Measurements from ENCODE around the gene TCHP. TPM values are rescaled to one million over a fixed set of nuclear protein-coding genes. Genes with fewer than 3 reads are reported as not detected.

The TCHP gene
- total RNA-seq, 4 donors from 2014 or later, result 12.4 to 29.4 (median 17.6) TPM

DNA sequence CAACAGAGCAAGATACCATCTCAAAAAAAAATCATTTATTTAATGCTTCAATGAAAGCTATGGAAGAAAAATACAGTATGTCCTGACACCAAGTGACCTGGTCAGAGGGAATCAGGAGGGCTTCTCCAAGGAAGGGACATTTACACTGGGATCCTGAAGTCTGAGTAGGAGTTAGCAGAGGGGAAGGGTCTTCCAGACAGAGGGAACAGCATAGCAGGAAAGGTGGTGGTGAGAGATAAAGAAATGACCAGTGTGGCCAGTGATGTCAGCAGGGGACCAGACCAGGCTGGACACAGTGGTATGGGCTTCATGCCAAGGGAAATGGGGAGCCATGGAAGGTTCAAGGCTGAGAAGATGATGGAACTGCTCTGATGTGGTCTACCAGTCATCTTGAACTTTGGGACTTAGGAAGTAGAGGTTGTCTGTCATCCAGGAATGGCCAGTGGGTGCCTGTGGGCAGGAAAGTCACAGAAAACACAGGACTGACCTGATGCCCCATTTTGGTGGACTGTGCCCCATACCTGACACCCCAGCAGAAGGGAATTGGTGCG, 7.8 kb upstream of the TCHP start:
- WGBS, 2 donors (ENCODE audit: low coverage in 1 of 2), result 100% methylated on average over 1 of the region's 1 CpG
- no peak overlapping the region for H3K4me3 ChIP-seq
- TF ChIP-seq EP300 (IDR thresholded peaks at IDR 0.05) (no peak), POLR2AphosphoS5 (IDR thresholded peaks at IDR 0.05) (no peak), POLR2A (IDR thresholded peaks at IDR 0.05) (no peak)
- TF ChIP-seq, protein P1, sequence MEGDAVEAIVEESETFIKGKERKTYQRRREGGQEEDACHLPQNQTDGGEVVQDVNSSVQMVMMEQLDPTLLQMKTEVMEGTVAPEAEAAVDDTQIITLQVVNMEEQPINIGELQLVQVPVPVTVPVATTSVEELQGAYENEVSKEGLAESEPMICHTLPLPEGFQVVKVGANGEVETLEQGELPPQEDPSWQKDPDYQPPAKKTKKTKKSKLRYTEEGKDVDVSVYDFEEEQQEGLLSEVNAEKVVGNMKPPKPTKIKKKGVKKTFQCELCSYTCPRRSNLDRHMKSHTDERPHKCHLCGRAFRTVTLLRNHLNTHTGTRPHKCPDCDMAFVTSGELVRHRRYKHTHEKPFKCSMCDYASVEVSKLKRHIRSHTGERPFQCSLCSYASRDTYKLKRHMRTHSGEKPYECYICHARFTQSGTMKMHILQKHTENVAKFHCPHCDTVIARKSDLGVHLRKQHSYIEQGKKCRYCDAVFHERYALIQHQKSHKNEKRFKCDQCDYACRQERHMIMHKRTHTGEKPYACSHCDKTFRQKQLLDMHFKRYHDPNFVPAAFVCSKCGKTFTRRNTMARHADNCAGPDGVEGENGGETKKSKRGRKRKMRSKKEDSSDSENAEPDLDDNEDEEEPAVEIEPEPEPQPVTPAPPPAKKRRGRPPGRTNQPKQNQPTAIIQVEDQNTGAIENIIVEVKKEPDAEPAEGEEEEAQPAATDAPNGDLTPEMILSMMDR (IDR thresholded peaks at IDR 0.05), result no peak
- no peak overlapping the region for H3K27ac ChIP-seq
- H3K36me3 ChIP-seq, result no peaks in the 10 kb centered on the region
- no peaks in the 10 kb centered on the region for H3K9me3 ChIP-seq
- H3K27me3 ChIP-seq, result peaks cover 22% of the 10 kb centered on the region
- H3K4me1 ChIP-seq, result peaks cover 0 to 4% (median 0%) of the 10 kb centered on the region in 3 donors
- ATAC-seq, result no peak

DNA sequence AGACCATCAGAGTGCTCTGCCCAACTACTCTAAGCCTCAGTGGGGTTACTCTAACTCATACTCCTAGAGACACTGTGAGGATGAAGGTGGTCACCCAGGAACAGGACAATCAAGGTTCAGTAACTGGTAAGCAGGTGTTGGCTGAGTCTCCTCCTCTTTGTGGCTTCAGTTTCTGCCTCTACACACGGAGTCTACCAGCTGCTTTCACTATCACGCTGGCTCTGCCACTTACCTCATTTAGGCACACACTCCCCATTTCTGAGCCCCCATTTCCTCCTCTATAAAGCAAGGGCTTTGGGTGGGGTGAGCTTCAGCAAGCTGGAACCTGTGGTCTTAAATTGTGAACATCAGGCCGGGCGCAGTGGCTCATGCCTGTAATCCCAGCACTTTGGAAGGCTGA, 7.3 kb upstream of the TCHP start:
- Histone ChIP-seq H3K4me1 (peaks cover 0 to 4% (median 0%) of the 10 kb centered on the region in 3 donors), H3K4me3 (no peak overlapping the region), H3K27me3 (peaks cover 17% of the 10 kb centered on the region), H3K27ac (no peak overlapping the region), H3K9me3 (no peaks in the 10 kb centered on the region), H3K36me3 (no peaks in the 10 kb centered on the region)
- TF ChIP-seq, protein P1 (IDR thresholded peaks at IDR 0.05), result no peak
- TF ChIP-seq POLR2A (IDR thresholded peaks at IDR 0.05) (no peak), POLR2AphosphoS5 (IDR thresholded peaks at IDR 0.05) (no peak), EP300 (IDR thresholded peaks at IDR 0.05) (no peak)
- ATAC-seq, result no peak
- WGBS, 2 donors (ENCODE audit: low coverage in 1 of 2), result 72 to 78% methylated on average over 2 to 4 of the region's 4 CpGs

DNA sequence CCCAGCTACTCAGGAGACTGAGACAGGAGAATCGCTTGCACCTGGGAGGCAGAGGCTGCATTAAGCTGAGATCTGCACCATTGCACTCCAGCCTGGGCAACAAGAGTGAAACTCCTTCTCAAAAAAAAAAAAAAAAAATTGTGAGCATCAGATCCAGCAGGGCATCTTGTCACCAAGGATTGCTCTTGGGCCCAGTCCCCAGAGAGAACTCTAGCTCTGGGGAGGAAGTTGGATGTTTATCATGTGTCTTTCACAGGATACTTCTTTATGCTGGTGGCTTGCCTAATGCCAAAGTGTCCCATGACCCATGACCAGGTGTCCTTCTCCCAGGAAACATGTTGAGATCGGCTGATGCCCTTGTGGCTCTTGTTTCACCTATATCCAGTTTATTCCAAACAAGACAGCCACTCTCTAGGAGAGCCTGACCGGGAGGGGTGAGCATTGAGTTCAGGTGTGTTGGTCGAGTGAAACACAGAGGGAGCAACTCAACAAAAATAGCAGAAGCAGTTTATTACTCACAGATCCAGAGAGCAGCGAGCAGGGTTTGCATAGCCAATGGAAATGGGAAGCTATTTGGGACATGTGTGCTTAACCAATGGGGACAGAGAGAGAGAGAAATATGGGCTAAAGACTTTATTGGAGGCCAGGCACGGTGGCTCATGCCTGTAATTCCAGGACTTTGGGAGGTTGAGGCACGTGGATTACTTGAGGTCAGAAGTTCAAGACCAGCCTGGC, 6.6 kb upstream of the TCHP start:
- Histone ChIP-seq H3K9me3 (no peaks in the 10 kb centered on the region), H3K36me3 (no peaks in the 10 kb centered on the region), H3K4me3 (no peak overlapping the region), H3K27me3 (peaks cover 12% of the 10 kb centered on the region), H3K4me1 (peaks cover 0 to 4% (median 0%) of the 10 kb centered on the region in 3 donors), H3K27ac (no peak overlapping the region)
- no peak for ATAC-seq
- TF ChIP-seq EP300 (IDR thresholded peaks at IDR 0.05) (no peak), POLR2AphosphoS5 (IDR thresholded peaks at IDR 0.05) (no peak), POLR2A (IDR thresholded peaks at IDR 0.05) (no peak)
- TF ChIP-seq, protein P1 (IDR thresholded peaks at IDR 0.05), result no peak
- WGBS, 2 donors (ENCODE audit: low coverage in 1 of 2), result 88 to 100% methylated on average over 2 to 5 of the region's 7 CpGs

DNA sequence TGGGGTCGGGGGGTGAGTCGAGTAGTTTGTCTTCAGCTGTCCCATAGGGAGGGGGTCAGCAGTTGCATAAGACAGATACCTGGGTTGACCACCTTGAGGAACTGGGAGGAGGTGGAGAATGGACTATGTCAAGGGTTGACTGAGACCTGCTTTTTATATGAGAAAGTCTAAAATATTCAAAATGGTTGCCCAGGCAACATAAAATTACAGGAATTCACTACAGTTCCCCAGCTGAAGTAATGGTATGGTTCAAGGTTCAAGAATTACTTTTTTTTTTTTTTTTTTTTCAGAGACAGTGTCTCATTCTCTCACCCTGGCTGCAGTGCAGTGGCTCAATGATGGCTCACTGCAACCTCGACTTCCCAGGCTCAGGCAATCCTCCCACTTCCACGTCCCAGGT, 5.1 kb upstream of the TCHP start:
- ATAC-seq, result no peak
- no peak overlapping the region for H3K4me3 ChIP-seq
- WGBS, 2 donors (ENCODE audit: low coverage in 1 of 2), result 51 to 80% methylated on average over 2 to 4 of the region's 4 CpGs
- no peak overlapping the region for H3K27ac ChIP-seq
- no peaks in the 10 kb centered on the region for H3K9me3 ChIP-seq
- peaks cover 0 to 11% (median 6%) of the 10 kb centered on the region in 3 donors for H3K4me1 ChIP-seq
- peaks cover 12% of the 10 kb centered on the region for H3K27me3 ChIP-seq
- no peak for TF ChIP-seq POLR2AphosphoS5 (IDR thresholded peaks at IDR 0.05)
- TF ChIP-seq, protein P1 (IDR thresholded peaks at IDR 0.05), result no peak
- TF ChIP-seq EP300 (IDR thresholded peaks at IDR 0.05), result no peak
- no peak for TF ChIP-seq POLR2A (IDR thresholded peaks at IDR 0.05)
- no peaks in the 10 kb centered on the region for H3K36me3 ChIP-seq

DNA sequence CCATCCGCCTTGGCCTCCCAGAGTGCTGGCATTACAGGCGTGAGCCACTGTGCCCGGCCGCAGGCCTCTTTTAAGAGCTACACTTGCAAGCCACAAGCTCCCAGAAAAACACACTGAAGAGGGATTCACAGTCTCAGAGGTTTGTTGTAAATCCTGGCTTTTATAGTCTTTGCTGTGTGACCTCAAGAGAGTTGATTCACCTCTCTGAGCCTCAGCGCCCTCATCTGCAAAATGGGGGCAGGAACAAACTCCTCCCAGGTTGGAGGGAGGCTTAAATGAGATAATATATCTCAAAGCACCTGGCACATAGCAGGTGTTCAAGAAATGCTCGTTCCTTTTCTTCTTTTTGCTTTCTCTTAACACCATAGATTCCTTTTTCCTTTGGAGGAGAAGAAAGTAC, 3.9 kb upstream of the TCHP start:
- no peak for ATAC-seq
- Histone ChIP-seq H3K9me3 (no peaks in the 10 kb centered on the region), H3K36me3 (no peaks in the 10 kb centered on the region), H3K4me3 (no peak overlapping the region), H3K27me3 (peaks cover 12% of the 10 kb centered on the region), H3K27ac (no peak overlapping the region), H3K4me1 (peaks cover 0 to 17% (median 9%) of the 10 kb centered on the region in 3 donors)
- WGBS, 2 donors (ENCODE audit: low coverage in 1 of 2), result 59 to 66% methylated on average over 2 of the region's 6 CpGs
- TF ChIP-seq EP300 (IDR thresholded peaks at IDR 0.05), result no peak
- no peak for TF ChIP-seq POLR2AphosphoS5 (IDR thresholded peaks at IDR 0.05)
- TF ChIP-seq POLR2A (IDR thresholded peaks at IDR 0.05), result no peak
- TF ChIP-seq, protein P1 (IDR thresholded peaks at IDR 0.05), result no peak
